ENCODE results near the gene HS6ST2. TPM values are rescaled to one million over a fixed set of nuclear protein-coding genes. Genes with fewer than 3 reads are reported as not detected.

HS6ST2 gene
- total and polyA plus RNA-seq, 10 of the 15 experiments (the other 5 are each of a cell fraction or from before 2014, with no cell fraction given): not detected

GRCh38 chrX:132965461-132965860, 7.0 kb upstream of the HS6ST2 start (continued):
- TF ChIP-seq, protein P1, sequence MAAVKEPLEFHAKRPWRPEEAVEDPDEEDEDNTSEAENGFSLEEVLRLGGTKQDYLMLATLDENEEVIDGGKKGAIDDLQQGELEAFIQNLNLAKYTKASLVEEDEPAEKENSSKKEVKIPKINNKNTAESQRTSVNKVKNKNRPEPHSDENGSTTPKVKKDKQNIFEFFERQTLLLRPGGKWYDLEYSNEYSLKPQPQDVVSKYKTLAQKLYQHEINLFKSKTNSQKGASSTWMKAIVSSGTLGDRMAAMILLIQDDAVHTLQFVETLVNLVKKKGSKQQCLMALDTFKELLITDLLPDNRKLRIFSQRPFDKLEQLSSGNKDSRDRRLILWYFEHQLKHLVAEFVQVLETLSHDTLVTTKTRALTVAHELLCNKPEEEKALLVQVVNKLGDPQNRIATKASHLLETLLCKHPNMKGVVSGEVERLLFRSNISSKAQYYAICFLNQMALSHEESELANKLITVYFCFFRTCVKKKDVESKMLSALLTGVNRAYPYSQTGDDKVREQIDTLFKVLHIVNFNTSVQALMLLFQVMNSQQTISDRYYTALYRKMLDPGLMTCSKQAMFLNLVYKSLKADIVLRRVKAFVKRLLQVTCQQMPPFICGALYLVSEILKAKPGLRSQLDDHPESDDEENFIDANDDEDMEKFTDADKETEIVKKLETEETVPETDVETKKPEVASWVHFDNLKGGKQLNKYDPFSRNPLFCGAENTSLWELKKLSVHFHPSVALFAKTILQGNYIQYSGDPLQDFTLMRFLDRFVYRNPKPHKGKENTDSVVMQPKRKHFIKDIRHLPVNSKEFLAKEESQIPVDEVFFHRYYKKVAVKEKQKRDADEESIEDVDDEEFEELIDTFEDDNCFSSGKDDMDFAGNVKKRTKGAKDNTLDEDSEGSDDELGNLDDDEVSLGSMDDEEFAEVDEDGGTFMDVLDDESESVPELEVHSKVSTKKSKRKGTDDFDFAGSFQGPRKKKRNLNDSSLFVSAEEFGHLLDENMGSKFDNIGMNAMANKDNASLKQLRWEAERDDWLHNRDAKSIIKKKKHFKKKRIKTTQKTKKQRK (IDR thresholded peaks at IDR 0.05; ENCODE audit: low read depth, low read length): no peak
- TF ChIP-seq GABPA (IDR thresholded peaks at IDR 0.05; ENCODE audit: low read depth) (no peak), EP300 (IDR thresholded peaks at IDR 0.05; ENCODE audit: borderline replicate concordance in 1 of 2, control insufficient read depth in 1 of 2, low read depth in 2 of 2, low read length in 2 of 2) (no peak), STAT1 (conservative IDR thresholded peaks at IDR 0.05) (no peak), WRNIP1 (IDR thresholded peaks at IDR 0.05; ENCODE audit: borderline replicate concordance, low read depth, low read length) (no peak)

DNA sequence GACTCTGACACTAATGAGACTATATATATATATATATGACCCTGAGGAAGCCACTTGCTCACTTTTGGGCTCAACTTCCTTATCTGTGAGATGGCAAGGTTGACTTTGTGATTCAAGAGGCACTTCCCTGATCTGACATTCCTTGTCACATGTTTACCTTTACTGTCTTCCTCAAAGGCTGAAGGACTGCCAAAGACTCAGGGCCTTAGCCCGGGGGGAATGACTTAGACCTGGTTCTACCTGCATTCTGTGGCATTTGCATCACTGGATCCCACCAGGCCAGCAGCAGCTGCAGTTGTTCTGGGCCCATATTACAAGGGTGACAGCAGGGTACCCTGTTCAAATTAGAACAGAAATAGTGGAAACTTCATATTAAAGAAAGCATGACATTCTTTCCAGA, 3.1 kb upstream of the HS6ST2 start:
- POLR2A ChIA-PET: no interaction called here
- no TSS peak for BruUV-seq (replicated peaks)
- Histone ChIP-seq H3K4me3 (no peak overlapping the region), H3K9ac (ENCODE audit: control insufficient read depth, insufficient read depth, low read length) (no peak overlapping the region), H4K20me1 (ENCODE audit: control insufficient read depth, insufficient read depth) (no peaks in the 10 kb centered on the region), H3K4me1 (ENCODE audit: control insufficient read depth, insufficient read depth, low read length) (no peaks in the 10 kb centered on the region), H3K36me3 (ENCODE audit: control insufficient read depth in 2 of 2, insufficient read depth in 2 of 2, low read length in 1 of 2) (no peaks in the 10 kb centered on the region), H3K9me3 (replicated peaks; ENCODE audit: control insufficient read depth, insufficient read depth, low read length) (no peaks in the 10 kb centered on the region; the same call in 2 of the 3 replicates), H3K79me2 (ENCODE audit: control insufficient read depth, insufficient read depth, low read length) (no peaks in the 10 kb centered on the region), H3K27me3 (replicated peaks in 1 of 2; ENCODE audit: control insufficient read depth in 2 of 2, insufficient read depth in 2 of 2, low read length in 1 of 2) (no peaks in the 10 kb centered on the region), H3K27ac (ENCODE audit: control insufficient read depth, insufficient read depth) (no peak overlapping the region), H3K4me2 (ENCODE audit: control insufficient read depth, insufficient read depth) (no peak overlapping the region), H2AFZ (ENCODE audit: control insufficient read depth, low read depth, low read length) (no peak overlapping the region)
- FAIRE-seq: no peak
- RAD21 ChIA-PET (ENCODE audit: unreplicated experiment): no interaction called here
- no peak for ATAC-seq
- CTCF ChIA-PET: no interaction called here
- no peak for DNase-seq (ENCODE audit: low read depth, low spot score)
- in situ Hi-C loops (cut with MboI): no loop called here
- WGBS (ENCODE audit: insufficient coverage, insufficient replicate concordance, low lambda C conversion rate, missing lambda C conversion rate): 0% methylated on average over 1 of the region's 1 CpG
- intact Hi-C loops (cut with micrococcal nuclease; ENCODE audit: unreplicated experiment): no loop called here
- SMC1A ChIA-PET (ENCODE audit: uncharacterized antibody, unreplicated experiment): interaction anchor here (1.4 kb wide), 1 partner anchor 13 kb away, joined by 4 read pairs; no protein-coding TSS in a partner anchor
- TF ChIP-seq ATF7 (IDR thresholded peaks at IDR 0.05; ENCODE audit: low read depth): no peak
- no peak for TF ChIP-seq E2F8 (IDR thresholded peaks at IDR 0.05; ENCODE audit: low read depth, partially characterized antibody)
- TF ChIP-seq CEBPB (IDR thresholded peaks at IDR 0.05; ENCODE audit: borderline replicate concordance in 1 of 2, low read depth in 2 of 2, low read length in 2 of 2): no peak
- TF ChIP-seq, protein P2, sequence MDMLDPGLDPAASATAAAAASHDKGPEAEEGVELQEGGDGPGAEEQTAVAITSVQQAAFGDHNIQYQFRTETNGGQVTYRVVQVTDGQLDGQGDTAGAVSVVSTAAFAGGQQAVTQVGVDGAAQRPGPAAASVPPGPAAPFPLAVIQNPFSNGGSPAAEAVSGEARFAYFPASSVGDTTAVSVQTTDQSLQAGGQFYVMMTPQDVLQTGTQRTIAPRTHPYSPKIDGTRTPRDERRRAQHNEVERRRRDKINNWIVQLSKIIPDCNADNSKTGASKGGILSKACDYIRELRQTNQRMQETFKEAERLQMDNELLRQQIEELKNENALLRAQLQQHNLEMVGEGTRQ (IDR thresholded peaks at IDR 0.05; ENCODE audit: borderline replicate concordance, low read depth, low read length): no peak
- TF ChIP-seq TAF1 (IDR thresholded peaks at IDR 0.05; ENCODE audit: borderline replicate concordance, low read depth, low read length): no peak

All from GM12878 (cell line).